ENCODE data around the gene RTP3.
"Not testable (repeated sequence)": the region's sequence is repeated elsewhere in the genome, so short reads cannot be mapped to it uniquely, and the experiment has no call there.

The RTP3 gene

GRCh38 chr3:46522201-46522600 is 24.4 kb downstream of the RTP3 start:
- DNase-seq, result not testable (repeated sequence)

- no peak for DNase-seq
These were observed 25.8 kb downstream of the RTP3 start for GRCh38 chr3:46523556-46523955.

- no peak for DNase-seq
These were observed 26.2 kb downstream of the RTP3 start for GRCh38 chr3:46524008-46524407.

- no peak for DNase-seq
These were observed 27.1 kb downstream of the RTP3 start for GRCh38 chr3:46524832-46525231.

GRCh38 chr3:46527239-46527638 is 29.5 kb downstream of the RTP3 start:
- no peak for DNase-seq

GRCh38 chr3:46533091-46533490 is 35.3 kb downstream of the RTP3 start:
- DNase-seq, result no peak

- no peak for DNase-seq
These were observed 38.0 kb downstream of the RTP3 start for GRCh38 chr3:46535746-46536145.

- DNase-seq, result no peak
These were observed 39.0 kb downstream of the RTP3 start for GRCh38 chr3:46536758-46537157.

GRCh38 chr3:46537316-46537715 is 39.5 kb downstream of the RTP3 start:
- no peak for DNase-seq

- no peak for DNase-seq
These were observed 40.0 kb downstream of the RTP3 start for GRCh38 chr3:46537779-46538178.

GRCh38 chr3:46538425-46538802 is 40.6 kb downstream of the RTP3 start:
- not testable (repeated sequence) for DNase-seq

- peak; percentile 85 for DNase-seq
These were observed 41.1 kb downstream of the RTP3 start for GRCh38 chr3:46538803-46539442.

GRCh38 chr3:46539443-46540005 is 41.7 kb downstream of the RTP3 start:
- peak; percentile 14 for DNase-seq

GRCh38 chr3:46540550-46540949 is 42.8 kb downstream of the RTP3 start:
- no peak for DNase-seq

- DNase-seq, result no peak
These were observed 44.1 kb downstream of the RTP3 start for GRCh38 chr3:46541835-46542234.

- DNase-seq, result no peak
These were observed 44.6 kb downstream of the RTP3 start for GRCh38 chr3:46542344-46542743.

- DNase-seq, result no peak
These were observed 45.0 kb downstream of the RTP3 start for GRCh38 chr3:46542801-46543201.

- DNase-seq, result no peak
These were observed 47.2 kb downstream of the RTP3 start for GRCh38 chr3:46544771-46545503.

GRCh38 chr3:46545818-46546630 is 48.2 kb downstream of the RTP3 start:
- no peak for DNase-seq

GRCh38 chr3:46546896-46547440 is 49.2 kb downstream of the RTP3 start:
- no peak for DNase-seq

- DNase-seq, result not testable (repeated sequence)
These were observed 50.8 kb downstream of the RTP3 start for GRCh38 chr3:46548611-46549010.

GRCh38 chr3:46549408-46549904 is 51.7 kb downstream of the RTP3 start:
- DNase-seq, result no peak

- no peak for DNase-seq
These were observed 52.2 kb downstream of the RTP3 start for GRCh38 chr3:46549989-46550388.
